Tibial nerve (tissue), 4 donors: ENCODE data around the gene SRGAP3.

Experiments
- EP300 ChIP-seq, 2 donors: sonication (generic); formaldehyde crosslinking; IDR thresholded peaks; one replicate each; pipeline ENCODE4 v1.6.1; 2017; ENCODE audit warnings: antibody characterized with exemption in 2 of 2, mild to moderate bottlenecking in 1 of 2
- POLR2A ChIP-seq, 2 donors: fragments of 450-650 bp; IDR thresholded peaks; one replicate each; pipeline ENCODE4 v1.6.1; 2017; ENCODE audit warnings: antibody characterized with exemption in 2 of 2, mild to moderate bottlenecking in 2 of 2, moderate library complexity in 2 of 2
- TF ChIP-seq, protein P1 (sequence below), 5 experiments: fragments of 200-600 bp in 3 of 5; fragments of 450-650 bp in 2 of 5; sonication (generic) in 3 of 5; IDR thresholded peaks; one replicate each; pipeline ENCODE4 v1.5.1; 2016 to 2019; ENCODE audit warnings: antibody characterized with exemption in 5 of 5, mild to moderate bottlenecking in 3 of 5, moderate library complexity in 2 of 5

DNA sequence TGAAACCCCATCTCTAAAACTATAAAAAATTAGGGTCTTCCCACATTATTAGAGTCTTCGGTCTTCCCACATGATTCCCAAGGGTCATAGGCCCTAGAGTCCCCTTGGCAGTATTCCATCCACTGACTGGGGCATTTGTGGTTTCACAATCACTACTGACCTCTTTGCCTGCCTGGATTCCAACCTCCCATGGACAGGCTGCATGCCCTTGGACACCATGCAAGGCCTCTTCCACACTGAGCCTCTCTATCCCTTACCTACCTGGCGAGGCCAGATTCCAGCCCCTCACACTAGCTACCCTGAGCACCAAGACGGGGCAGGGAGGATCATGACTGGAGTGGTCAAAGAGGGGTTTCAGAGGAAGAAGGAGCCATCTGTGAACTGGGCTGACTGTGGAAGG lies 64.4 kb downstream of the SRGAP3 start:
- TF ChIP-seq, protein P1, sequence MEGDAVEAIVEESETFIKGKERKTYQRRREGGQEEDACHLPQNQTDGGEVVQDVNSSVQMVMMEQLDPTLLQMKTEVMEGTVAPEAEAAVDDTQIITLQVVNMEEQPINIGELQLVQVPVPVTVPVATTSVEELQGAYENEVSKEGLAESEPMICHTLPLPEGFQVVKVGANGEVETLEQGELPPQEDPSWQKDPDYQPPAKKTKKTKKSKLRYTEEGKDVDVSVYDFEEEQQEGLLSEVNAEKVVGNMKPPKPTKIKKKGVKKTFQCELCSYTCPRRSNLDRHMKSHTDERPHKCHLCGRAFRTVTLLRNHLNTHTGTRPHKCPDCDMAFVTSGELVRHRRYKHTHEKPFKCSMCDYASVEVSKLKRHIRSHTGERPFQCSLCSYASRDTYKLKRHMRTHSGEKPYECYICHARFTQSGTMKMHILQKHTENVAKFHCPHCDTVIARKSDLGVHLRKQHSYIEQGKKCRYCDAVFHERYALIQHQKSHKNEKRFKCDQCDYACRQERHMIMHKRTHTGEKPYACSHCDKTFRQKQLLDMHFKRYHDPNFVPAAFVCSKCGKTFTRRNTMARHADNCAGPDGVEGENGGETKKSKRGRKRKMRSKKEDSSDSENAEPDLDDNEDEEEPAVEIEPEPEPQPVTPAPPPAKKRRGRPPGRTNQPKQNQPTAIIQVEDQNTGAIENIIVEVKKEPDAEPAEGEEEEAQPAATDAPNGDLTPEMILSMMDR (IDR thresholded peaks at IDR 0.05) = no peak
- TF ChIP-seq POLR2A (IDR thresholded peaks at IDR 0.05) = no peak
- no peak for TF ChIP-seq EP300 (IDR thresholded peaks at IDR 0.05)
